ENCODE measurements around the gene MMP1.
"Not testable (repeated sequence)": the region's sequence is repeated elsewhere in the genome, so short reads cannot be mapped to it uniquely, and the experiment has no call there.

Gene MMP1

GRCh38 chr11:102757823-102758549 is 40.0 kb downstream of the MMP1 start:
- DNase-seq: no peak

GRCh38 chr11:102753267-102753666 is 44.7 kb downstream of the MMP1 start:
- no peak for DNase-seq

GRCh38 chr11:102751673-102752072 is 46.3 kb downstream of the MMP1 start:
- DNase-seq: no peak

GRCh38 chr11:102749101-102749722 is 48.7 kb downstream of the MMP1 start:
- DNase-seq: no peak

- DNase-seq: not testable (repeated sequence)
Observed at GRCh38 chr11:102746746-102747578, 51.0 kb downstream of the MMP1 start.

Data from effector CD8-positive, alpha-beta T cell (primary cell).